Measurements from ENCODE around the gene IL1RL1.

Gene IL1RL1

GRCh38 chr2:102359527-102359926 is 48.2 kb downstream of the IL1RL1 start:
- H3K4me3 ChIP-seq (ENCODE audit: low read depth, low read length): no peak overlapping the region
- DNase-seq (ENCODE audit: low read depth): no peak

GRCh38 chr2:102361632-102362241 is 50.4 kb downstream of the IL1RL1 start:
- no peak overlapping the region for H3K4me3 ChIP-seq (ENCODE audit: low read depth, low read length)

GRCh38 chr2:102365763-102366162 is 54.4 kb downstream of the IL1RL1 start:
- H3K4me3 ChIP-seq (ENCODE audit: low read depth, low read length): no peak overlapping the region
- DNase-seq (ENCODE audit: low read depth): no peak

More at GRCh38 chr2:102361632-102362241, 50.4 kb downstream of the IL1RL1 start:
- DNase-seq (ENCODE audit: low read depth): no peak

GRCh38 chr2:102366406-102367112 is 55.2 kb downstream of the IL1RL1 start:
- H3K4me3 ChIP-seq (ENCODE audit: low read depth, low read length): no peak overlapping the region
- no peak for DNase-seq (ENCODE audit: low read depth)

- no peak overlapping the region for H3K4me3 ChIP-seq (ENCODE audit: low read depth, low read length)
- no peak for DNase-seq (ENCODE audit: low read depth)
Measured at GRCh38 chr2:102367331-102367971, 56.1 kb downstream of the IL1RL1 start.

- no peak overlapping the region for H3K4me3 ChIP-seq (ENCODE audit: low read depth, low read length)
- DNase-seq (ENCODE audit: low read depth): no peak
Measured at GRCh38 chr2:102368461-102369109, 57.2 kb downstream of the IL1RL1 start.

GRCh38 chr2:102369866-102370265 is 58.5 kb downstream of the IL1RL1 start:
- DNase-seq (ENCODE audit: low read depth): no peak
- no peak overlapping the region for H3K4me3 ChIP-seq (ENCODE audit: low read depth, low read length)

- no peak for DNase-seq (ENCODE audit: low read depth)
- no peak overlapping the region for H3K4me3 ChIP-seq (ENCODE audit: low read depth, low read length)
Measured at GRCh38 chr2:102376052-102376591, 64.8 kb downstream of the IL1RL1 start.

- no peak overlapping the region for H3K4me3 ChIP-seq (ENCODE audit: low read depth, low read length)
- no peak for DNase-seq (ENCODE audit: low read depth)
Measured at GRCh38 chr2:102383722-102384121, 72.4 kb downstream of the IL1RL1 start.

- no peak overlapping the region for H3K4me3 ChIP-seq (ENCODE audit: low read depth, low read length)
- no peak for DNase-seq (ENCODE audit: low read depth)
Measured at GRCh38 chr2:102385522-102385921, 74.2 kb downstream of the IL1RL1 start.

- H3K4me3 ChIP-seq (ENCODE audit: low read depth, low read length): no peak overlapping the region
Measured at GRCh38 chr2:102386004-102386403, 74.6 kb downstream of the IL1RL1 start.

GRCh38 chr2:102386867-102387541 is 75.6 kb downstream of the IL1RL1 start:
- no peak overlapping the region for H3K4me3 ChIP-seq (ENCODE audit: low read depth, low read length)

More at GRCh38 chr2:102386004-102386403, 74.6 kb downstream of the IL1RL1 start:
- DNase-seq (ENCODE audit: low read depth): no peak

GRCh38 chr2:102387763-102388546 is 76.6 kb downstream of the IL1RL1 start:
- no peak overlapping the region for H3K4me3 ChIP-seq (ENCODE audit: low read depth, low read length)

More at GRCh38 chr2:102386867-102387541, 75.6 kb downstream of the IL1RL1 start:
- no peak for DNase-seq (ENCODE audit: low read depth)

GRCh38 chr2:102391565-102391964 is 80.2 kb downstream of the IL1RL1 start:
- DNase-seq (ENCODE audit: low read depth): no peak
- no peak overlapping the region for H3K4me3 ChIP-seq (ENCODE audit: low read depth, low read length)

More at GRCh38 chr2:102387763-102388546, 76.6 kb downstream of the IL1RL1 start:
- DNase-seq (ENCODE audit: low read depth): no peak

- no peak overlapping the region for H3K4me3 ChIP-seq (ENCODE audit: low read depth, low read length)
- no peak for DNase-seq (ENCODE audit: low read depth)
Measured at GRCh38 chr2:102392096-102392495, 80.7 kb downstream of the IL1RL1 start.

- no peak for DNase-seq (ENCODE audit: low read depth)
- H3K4me3 ChIP-seq (ENCODE audit: low read depth, low read length): no peak overlapping the region
Measured at GRCh38 chr2:102392942-102393341, 81.6 kb downstream of the IL1RL1 start.

GRCh38 chr2:102396012-102396411 is 84.6 kb downstream of the IL1RL1 start:
- no peak overlapping the region for H3K4me3 ChIP-seq (ENCODE audit: low read depth, low read length)
- no peak for DNase-seq (ENCODE audit: low read depth)

- DNase-seq (ENCODE audit: low read depth): no peak
- no peak overlapping the region for H3K4me3 ChIP-seq (ENCODE audit: low read depth, low read length)
Measured at GRCh38 chr2:102397209-102397608, 85.8 kb downstream of the IL1RL1 start.
